Measurements from ENCODE around the gene LURAP1L.

Gene LURAP1L

DNA sequence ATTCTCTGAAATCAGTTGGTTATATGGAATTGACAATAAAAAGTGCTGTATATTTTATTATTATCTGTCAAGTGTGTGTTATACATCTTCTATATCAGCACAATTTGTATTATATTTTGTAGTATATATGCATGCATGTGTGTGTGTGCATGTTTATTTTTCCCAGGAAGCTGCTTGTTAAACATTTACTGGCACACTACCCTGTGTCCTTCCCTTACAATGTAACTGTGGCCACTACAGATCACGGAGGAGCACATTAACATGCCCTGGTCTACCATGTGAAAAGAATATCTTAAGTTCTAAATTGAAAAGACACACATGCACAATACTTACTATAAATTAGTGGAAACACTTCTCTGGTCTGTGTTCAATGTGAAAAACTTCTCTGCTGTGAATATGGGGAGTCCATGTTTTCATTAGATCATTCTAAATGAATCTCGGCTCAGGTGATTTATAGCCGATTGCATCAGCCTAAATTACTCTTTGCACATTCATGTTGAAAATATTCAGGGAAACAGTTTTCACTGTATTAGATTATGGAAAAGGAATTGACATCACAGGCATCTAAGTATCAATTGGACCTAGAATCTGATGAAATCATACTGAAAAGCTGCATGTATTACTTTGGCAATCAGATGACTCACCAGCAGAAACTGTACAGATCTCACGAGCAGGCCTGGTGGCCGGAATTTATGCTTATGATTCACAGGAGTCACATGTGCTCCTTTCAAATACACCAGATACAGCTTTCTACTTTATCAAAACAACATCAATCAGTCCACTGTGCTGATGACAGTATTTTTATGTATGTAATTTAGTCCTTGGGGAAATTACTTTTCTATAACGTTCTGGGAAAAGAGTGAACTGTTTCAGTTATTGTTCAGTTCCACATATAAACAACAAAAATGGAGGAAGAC is 39.4 kb downstream of the LURAP1L start:
- DNase-seq (ENCODE audit: low spot score): no peak

DNA sequence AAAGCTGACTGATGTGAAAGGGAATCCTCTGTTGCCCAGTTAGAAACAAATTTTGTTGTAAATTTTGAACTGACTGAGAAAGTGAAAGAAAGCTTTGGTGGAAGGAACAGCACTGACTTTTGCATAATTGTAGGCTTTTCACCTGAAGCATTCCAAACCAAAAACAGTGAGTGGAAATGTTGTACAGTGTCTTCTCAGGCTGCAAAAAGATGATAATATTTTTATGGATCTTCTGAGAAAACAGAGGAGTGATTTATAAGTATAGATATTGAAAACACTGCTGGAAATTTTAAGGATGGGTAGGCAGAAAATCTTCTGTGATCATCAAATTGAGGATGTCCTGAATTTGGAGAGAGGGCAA is 40.0 kb downstream of the LURAP1L start:
- no peak for DNase-seq (ENCODE audit: low spot score)

DNA sequence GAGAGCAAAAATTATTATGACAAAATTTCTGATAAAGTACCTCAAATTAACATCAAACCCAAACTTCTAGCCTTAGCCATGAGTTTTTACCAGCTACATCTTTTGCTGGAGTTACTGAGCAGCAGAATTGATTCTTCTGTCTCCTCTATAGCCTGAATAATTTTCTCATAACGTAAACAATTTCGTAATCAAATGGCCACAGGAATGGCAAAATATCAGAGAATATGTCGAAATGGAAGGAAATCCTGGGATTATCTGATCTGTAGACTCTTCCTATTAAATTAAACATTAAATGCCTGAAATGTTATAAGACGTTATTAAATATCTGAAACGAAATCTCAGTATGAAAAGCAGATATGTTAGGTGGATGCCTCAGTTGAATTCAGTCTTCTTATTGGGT is 41.1 kb downstream of the LURAP1L start:
- no peak for DNase-seq (ENCODE audit: low spot score)

GRCh38 chr9:12816656-12817101 is 41.9 kb downstream of the LURAP1L start:
- DNase-seq (ENCODE audit: low spot score): no peak

DNA sequence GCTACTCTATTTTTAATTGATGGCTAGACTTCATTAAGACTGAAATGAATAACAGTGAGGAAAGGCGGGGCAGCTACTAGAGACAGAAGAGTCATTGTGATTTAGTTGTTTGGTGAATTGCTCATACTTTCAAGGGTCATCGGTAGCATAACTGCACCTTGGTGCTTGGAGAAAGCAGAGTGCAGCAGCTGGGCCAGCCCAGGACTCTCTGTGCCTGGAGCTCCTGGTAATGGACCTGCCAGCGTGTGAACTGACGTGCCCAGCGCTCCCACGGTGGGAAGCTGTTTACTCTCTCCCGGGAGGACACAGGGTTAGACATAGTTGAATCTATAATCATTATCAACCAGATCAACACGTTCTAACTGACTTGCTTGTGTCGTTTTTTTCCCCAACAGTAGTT is 42.9 kb downstream of the LURAP1L start:
- DNase-seq (ENCODE audit: low spot score): no peak

- no peak for DNase-seq (ENCODE audit: low spot score)
Measured at GRCh38 chr9:12818431-12819000, 43.7 kb downstream of the LURAP1L start.

DNA sequence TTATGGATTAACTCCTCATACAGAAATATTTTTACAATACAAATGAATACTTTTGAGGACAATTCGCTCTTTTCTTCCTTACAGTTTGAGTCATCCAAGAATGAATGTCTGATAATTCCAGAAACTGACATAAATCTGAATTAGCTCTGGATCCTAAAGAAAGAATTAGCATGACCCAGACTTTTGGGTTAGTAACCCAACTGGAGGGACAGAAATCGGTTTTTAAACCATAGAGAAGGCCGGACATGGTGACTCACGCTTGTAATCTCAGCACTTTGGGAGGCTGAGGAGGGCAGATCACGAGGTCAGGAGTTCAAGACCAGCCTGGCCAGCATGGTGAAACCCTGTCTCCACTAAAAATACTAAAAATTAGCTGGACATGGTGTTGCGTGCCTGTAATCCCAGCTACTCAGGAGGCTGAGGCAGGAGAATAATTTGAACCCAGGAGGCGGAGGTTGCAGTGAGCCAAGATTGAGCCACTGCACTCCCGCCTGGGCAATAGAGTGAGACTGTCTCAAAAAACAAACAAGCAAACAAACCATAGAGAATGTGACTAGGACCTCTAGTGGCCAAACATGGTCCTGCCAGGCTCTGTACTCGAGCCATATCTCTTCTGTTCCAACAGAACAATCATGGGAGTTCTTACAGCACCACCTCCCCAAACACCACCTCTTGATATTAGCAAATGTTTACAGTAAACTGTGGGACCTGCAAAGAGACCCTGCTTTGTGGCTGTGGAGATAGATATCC is 44.8 kb downstream of the LURAP1L start:
- no peak for DNase-seq (ENCODE audit: low spot score)

GRCh38 chr9:12822111-12822510 is 47.3 kb downstream of the LURAP1L start:
- no peak for DNase-seq (ENCODE audit: low spot score)

- DNase-seq (ENCODE audit: low spot score): no peak
Measured at GRCh38 chr9:12826924-12827565, 52.2 kb downstream of the LURAP1L start.

DNA sequence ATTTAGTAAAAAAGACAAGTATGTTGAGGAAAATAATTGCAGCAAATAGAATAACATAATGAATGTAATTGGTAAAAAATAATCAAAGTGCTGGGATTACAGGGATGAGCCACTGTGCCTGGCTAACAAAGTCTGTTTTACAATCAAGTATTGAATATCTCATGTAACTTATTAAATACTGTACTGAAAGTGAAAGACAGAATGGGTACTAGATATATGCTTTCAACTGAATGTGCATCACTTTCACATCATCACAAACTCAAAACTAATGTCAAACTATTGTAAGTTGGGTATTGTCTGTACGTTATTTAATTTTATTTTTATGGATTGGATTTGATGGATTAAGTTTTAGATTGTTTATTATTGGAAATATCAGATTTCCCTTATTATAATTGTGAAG is 58.9 kb downstream of the LURAP1L start:
- DNase-seq (ENCODE audit: low spot score): no peak

GRCh38 chr9:12838546-12838945 is 63.7 kb downstream of the LURAP1L start:
- DNase-seq (ENCODE audit: low spot score): no peak

DNA sequence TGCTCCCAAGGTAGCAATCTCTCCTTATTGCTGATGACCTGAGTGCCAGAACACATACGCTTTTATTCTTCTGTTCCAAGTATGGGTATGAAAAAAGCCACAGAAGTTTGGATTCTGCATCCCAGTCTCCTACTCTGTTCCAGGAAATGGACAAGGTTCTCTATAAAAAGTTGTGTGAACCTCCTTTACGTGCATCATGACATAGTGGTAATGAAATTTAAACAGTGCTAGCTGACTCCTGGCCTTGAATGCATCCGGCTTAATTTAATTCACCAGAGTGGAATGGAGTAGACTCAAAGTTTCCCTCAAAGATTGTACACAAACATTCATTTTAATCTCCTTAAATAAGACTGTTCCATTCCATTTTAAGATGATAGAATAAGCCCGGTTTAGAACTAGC is 68.9 kb downstream of the LURAP1L start:
- no peak for DNase-seq (ENCODE audit: low spot score)

DNA sequence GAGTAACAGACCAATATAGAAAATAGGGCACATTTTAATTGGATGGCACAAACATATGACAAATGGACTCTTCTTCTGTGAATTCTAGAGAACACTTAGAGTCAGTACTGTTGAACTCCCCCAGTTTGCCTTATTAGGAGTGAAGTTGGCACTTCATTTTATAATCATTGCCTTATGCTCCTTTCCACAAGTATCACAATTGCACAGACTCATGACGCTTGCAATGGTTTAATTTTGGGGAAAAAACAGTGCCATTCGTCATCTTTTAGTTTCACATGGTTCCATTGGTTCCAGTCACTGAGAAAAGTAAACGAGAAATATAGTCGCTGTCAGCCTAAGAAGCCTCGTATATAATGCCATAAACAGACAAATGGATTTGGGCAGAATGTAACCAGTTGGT is 71.2 kb downstream of the LURAP1L start:
- DNase-seq (ENCODE audit: low spot score): no peak

- DNase-seq (ENCODE audit: low spot score): no peak
Measured at GRCh38 chr9:12847561-12847960, 72.7 kb downstream of the LURAP1L start.

GRCh38 chr9:12849486-12850003 is 74.7 kb downstream of the LURAP1L start:
- no peak for DNase-seq (ENCODE audit: low spot score)

GRCh38 chr9:12851341-12852090 is 76.7 kb downstream of the LURAP1L start:
- no peak for DNase-seq (ENCODE audit: low spot score)

DNA sequence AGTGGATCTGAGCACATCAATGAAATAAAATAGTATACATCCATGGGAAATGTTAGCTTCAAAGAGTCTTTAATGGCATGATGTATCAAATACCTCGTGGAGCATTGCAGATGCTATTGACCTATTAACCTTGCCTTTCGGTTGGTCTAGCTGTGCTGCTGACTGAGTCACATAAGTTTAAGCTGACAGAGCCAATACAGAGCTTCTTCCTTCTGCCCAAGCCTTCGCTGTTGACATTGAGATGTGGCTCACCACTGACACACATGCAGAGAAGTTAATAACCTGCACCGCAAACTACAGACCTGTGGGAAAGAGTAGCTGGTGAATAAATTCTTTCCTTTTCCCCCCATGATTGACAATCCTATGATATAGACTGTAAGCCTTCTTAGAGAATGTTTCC is 78.2 kb downstream of the LURAP1L start:
- DNase-seq (ENCODE audit: low spot score): no peak

- DNase-seq (ENCODE audit: low spot score): no peak
Measured at GRCh38 chr9:12854221-12854620, 79.4 kb downstream of the LURAP1L start.

- no peak for DNase-seq (ENCODE audit: low spot score)
Measured at GRCh38 chr9:12855066-12855465, 80.2 kb downstream of the LURAP1L start.

DNA sequence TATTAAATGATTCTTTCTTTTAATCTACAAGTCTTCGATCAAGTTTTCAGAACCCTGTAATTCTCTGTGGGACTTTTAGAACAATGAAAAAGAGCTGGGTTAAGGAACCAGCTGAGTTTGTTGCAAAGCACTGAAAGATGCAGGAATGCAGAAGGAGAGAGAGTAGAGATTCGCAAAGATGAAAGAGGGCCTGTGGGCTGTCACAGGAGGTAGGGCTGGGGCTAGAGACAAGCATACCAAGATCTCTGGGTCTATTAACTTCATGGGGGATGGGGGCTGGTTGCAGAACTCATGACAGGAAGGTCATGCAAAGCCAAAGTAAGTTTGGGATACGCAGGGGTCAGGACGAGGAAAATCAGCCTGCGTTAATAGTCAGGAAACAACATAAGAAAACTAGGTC is 81.8 kb downstream of the LURAP1L start:
- DNase-seq (ENCODE audit: low spot score): no peak

DNA sequence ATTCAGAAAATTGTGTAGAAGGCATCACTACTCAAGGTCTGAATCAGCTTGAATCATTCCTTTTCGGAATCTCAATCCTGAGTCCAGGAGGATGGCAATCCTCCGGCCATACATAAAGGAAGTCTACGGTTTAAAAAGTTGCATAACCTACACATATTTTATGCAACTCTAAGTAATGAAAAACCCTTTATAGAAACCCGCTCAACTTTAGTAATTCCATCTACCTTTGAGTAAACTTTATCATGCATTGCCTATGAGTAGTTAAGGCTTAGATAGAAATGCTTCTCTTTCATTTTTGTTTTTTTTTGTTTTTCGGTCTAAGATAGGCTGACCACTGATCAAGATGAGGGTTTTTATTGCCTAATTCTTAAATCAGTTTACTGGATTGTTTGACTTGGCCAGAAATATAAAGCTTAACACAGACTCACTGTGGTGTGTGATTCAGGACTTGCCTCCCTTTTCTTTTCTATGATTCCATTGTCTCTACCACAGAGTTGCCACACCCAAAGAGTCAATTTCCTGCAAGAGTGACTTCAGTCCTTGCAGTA is 85.0 kb downstream of the LURAP1L start:
- no peak for DNase-seq (ENCODE audit: low spot score)
